Middle frontal gyrus (tissue), 1 donor: Measurements from ENCODE around the gene SPATA33.

ENCODE experiments used
- DNase-seq: peaks from one replicate; pipeline ENCODE4 v3.0.0-alpha.2; 2015; ENCODE audit warnings: low spot score; ENCODE audit errors: extremely low spot score

The SPATA33 gene

GRCh38 chr16:89709166-89709565, 51.5 kb downstream of the SPATA33 start:
- DNase-seq: no peak

DNA sequence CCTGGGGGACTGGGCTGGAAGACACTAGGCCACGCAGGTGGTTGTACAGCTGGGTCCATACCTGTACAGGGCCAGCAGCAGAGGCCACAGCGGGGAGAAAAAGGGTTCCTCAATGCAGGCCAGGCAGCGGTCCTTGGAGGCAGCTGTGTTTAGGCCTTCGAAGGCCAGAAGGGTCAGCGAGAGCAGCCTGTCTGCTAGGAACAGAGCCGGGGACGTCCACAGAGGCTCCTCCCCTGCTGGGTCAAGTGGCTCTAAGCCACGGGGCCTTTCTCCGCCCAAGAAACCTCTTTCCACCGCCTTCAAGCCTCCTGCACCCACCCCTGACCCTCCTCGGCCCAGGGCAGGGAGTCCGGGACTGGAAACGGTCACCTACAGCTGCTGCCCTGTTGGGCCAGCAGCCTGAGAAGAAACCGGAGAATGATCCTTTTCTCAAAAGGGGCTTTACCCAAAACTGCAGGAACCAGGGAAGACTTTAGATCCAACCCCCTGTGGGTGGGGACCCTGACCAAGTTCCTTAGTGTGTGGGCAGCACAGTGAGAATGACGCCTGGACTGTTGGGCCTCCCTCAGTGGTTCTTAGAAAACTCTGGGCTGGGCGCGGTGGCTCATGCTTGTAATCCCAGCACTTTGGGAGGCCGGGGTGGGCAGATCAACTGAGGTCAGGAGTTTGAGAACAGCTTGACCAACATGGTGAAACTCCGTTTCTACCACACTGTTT, 52.2 kb downstream of the SPATA33 start:
- no peak for DNase-seq

DNA sequence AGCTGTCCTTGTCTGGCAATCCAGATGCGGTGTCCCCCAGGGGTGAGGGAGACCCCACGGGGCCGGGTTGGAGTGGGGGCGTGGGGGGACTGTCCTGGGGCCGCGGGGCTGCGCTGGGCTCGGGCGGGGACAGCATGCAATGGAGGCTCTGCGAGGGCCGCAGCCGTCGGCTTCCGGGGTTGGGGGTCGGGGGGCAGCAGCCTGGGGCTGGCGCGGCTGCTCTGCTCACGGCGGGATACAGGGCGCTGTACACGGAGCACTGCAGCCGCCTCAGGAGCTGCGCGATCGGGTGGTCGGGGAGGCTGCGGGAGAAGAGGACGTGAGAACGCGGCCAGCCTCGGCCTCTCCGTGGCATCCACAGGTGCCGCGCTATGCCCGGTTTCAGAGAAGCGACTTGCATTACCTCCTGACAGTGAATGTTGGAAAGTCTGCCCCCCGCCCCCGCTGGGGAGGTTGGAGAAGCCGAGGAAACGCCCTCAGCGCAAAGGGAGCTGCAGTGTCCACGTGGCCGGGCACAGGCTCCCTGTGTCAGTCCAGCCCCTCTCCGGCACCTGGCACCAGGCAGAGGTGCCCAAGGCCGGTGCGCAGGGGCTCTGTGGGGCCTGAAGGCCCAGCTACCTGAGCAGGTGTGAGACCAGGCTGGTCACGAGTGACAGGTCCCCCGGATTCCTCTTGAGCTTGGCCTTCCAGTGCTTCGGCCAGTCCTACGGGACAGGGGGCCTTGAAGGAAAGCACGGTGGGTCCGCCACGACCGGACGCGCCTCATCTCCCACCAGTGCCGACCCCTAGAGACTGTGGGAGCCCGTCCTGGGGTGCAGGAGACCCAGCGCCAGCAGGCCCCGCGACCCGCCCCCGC, 53.3 kb downstream of the SPATA33 start:
- DNase-seq: no peak

GRCh38 chr16:89711601-89712273, 54.1 kb downstream of the SPATA33 start:
- no peak for DNase-seq

GRCh38 chr16:89712274-89712781, 54.7 kb downstream of the SPATA33 start:
- no peak for DNase-seq

DNA sequence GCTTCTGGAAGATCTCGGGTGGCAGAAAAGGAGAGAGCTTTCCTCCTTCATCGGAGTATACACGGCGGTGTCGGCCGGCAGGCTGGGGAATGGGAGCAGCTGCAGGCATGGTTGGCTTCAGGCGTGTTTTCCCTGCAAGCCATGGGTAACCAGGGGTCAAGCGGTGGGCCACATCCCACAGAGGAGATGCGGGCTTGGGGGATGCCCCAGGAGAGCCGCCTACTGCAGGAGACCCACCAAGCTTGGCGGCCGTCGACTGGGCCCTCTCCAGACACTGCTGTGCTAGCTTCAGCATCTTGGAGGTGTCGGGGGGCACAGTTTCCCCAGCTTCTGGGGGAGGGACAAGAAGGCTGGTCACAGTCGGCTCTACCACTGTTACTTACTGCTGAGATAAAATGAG, 58.9 kb downstream of the SPATA33 start:
- no peak for DNase-seq

DNA sequence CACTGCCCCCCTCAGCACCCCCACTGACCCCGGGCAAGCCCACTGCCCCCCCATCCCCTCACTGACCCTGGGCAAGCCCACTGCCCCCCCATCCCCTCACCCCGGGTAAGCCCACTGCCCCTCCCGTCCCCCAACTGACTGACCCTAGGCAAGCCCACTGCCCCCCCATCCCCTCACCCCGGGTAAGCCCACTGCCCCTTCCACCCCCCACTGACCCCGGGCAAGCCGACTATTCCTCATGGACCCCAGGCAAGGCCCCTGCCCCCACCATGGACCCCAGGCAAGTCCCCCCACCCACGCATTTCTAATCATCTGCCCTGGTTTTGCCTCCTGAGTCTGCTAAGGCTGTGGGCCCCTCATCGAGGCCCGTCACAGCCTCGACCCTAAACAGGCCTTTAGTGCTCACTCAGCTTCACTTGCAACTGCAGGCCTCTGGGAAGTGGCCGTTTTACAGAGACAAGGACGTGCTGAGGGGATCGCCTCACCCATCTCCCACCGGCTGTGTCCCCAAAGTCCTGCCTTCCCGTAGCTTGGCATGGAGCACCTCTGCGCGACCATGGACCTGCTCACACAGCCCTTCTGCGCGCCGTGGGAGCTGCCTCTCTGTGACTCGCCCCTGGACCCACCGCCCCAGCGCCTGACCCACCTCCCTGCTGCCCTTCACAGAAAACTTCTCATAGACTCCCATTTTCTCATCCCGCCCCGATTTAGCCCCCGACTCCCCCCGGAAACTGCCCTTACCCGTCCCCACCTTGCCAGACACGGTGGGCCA, 59.5 kb downstream of the SPATA33 start:
- DNase-seq: no peak

DNA sequence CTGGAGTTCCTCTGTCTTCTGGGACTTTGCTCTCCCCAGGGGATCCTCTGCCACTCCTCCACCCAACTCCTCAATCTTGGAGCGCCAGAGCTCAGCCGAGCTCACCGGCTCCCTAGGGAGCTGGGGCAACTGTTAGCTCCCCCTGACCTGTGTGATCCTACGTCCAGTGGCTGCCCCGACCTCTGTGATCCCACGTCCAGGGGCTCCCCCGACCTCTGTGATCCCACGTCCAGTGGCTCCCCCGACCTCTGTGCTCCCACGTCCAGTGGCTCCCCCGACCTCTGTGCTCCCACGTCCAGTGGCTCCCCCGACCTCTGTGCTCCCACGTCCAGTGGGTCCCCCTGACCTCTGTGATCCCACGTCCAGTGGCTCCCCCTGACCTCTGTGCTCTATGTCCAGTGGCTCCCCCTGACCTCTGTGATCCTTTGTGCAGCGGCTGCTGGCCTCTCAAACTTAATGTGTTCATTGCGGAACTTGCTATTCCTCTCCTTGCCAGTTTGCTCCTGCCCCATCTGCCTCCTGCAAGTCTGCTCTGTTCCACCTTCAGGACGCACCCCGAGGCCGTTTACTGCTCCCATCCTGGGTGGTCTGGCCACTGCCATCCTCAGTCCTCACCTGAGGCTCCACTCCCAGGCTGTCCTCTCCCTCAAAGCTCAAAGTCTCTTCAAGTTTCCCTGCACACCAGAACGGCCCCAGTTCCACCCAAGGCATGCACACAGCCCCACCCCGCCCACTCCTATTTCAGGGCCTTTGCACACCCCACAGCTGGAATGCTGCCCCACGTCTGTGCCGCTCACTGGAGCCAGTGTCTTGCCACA, 60.3 kb downstream of the SPATA33 start:
- DNase-seq: no peak
